C4-2B (cell line): Measurements from ENCODE around the gene COL7A1.

Source experiments
- CTCF ChIP-seq: fragments of 450-650 bp; conservative IDR thresholded peaks from 2 replicates; pipeline ENCODE4 v1.5.1; 2017; ENCODE audit warnings: mild to moderate bottlenecking
- ZFX ChIP-seq: fragments of 450-650 bp; IDR thresholded peaks from 2 replicates; pipeline ENCODE4 v1.6.1; 2017

GRCh38 chr3:48636149-48636655 is 41.1 kb upstream of the COL7A1 start:
- TF ChIP-seq CTCF (no peak), ZFX (no peak)
